ENCODE results near the gene FOXP1. TPM values are rescaled to one million over a fixed set of nuclear protein-coding genes. Genes with fewer than 3 reads are reported as not detected.

FOXP1 gene
- total RNA-seq, 4 donors from 2014 or later = 181 to 225 (median 205) TPM

DNA sequence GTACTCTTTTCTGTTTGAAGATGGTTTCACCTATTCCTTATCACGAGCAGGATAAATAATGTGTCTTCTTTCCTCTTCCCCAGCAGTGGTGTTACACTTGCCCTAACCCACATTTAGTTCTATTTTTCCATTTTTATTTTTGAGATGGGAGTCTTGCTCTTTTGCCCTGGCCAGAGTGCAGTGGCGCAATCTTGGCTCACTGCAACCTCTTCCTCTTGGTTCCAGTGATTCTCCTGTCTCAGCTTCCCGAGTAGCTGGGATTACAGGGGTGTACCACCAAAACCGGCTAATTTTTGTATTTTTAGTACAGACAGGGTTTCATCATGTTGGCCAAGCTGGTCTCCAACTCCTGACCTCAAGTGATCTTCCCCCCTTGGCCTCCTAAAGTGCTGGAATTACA, 372.4 kb downstream of the FOXP1 start:
- TF ChIP-seq EP300 (IDR thresholded peaks at IDR 0.05) (no peak), CTCF (IDR thresholded peaks at IDR 0.05) (no peak), POLR2A (IDR thresholded peaks at IDR 0.05; ENCODE audit: low read depth) (no peak), POLR2AphosphoS5 (IDR thresholded peaks at IDR 0.05) (no peak)

DNA sequence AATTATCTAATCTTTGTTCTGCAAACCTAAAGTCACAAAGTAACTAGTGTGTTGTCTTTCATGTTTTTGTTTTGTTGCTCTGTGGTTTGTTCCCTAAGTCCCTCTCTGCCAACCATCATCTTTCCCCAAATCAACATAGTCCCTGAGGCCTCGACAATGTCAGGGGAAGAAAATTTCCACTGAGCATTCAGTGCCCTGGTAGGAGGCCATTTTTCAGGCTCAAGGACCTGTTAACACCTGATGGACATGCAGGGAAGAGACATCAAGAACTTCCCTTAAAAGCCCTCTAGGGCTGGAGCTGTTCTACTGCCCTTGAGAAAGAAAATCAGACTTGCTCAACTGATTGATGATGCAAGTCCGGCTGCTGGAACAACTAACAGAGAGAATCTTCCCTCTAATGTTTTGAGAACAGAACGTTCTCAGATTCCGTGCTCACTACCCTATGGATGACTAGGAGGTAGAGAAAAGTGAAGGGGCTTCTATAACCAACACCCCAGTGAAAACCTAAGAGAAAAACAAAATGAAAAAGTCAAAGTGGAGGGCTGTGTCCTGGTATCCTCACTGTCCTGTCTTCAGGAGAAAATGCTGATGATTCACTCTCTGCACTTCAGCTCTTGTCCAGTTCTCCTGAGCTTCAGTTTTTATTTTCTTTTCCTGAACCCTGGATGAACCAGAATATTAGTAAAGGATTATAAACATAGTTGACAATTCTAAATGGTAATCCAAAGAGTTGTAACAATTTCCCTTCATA, 373.1 kb downstream of the FOXP1 start:
- no peak for DNase-seq (ENCODE audit: extremely low spot score)
- Histone ChIP-seq H3K4me1 (peaks cover 31 to 69% (median 56%) of the 10 kb centered on the region in 4 donors), H3K27ac (replicated peaks in 1 of 4) (peak overlapping the region; percentile 81 to 89 (median 86)), H3K36me3 (no peaks in the 10 kb centered on the region), H3K4me3 (peak overlapping the region in 2 of 4 donors; percentile 3 to 4), H3K9me3 (no peaks in the 10 kb centered on the region), H3K27me3 (no peaks in the 10 kb centered on the region)
- intact Hi-C loops (cut with DNase I) = loop anchor here (10.0 kb wide), 1 partner anchor 146 kb away; no protein-coding TSS in a partner anchor
- 16% methylated on average over 4 of the region's 4 CpGs for WGBS
- TF ChIP-seq POLR2AphosphoS5 (IDR thresholded peaks at IDR 0.05) (peak; percentile 80 to 87), EP300 (IDR thresholded peaks at IDR 0.05) (peak; percentile 81), CTCF (IDR thresholded peaks at IDR 0.05) (peak in 1 of 3 experiments; percentile 53), POLR2A (IDR thresholded peaks at IDR 0.05; ENCODE audit: low read depth) (no peak)

More for the DNA sequence above, 372.4 kb downstream of the FOXP1 start:
- H3K4me1 ChIP-seq = peaks cover 31 to 63% (median 52%) of the 10 kb centered on the region in 4 donors
- peak overlapping the region; percentile 81 to 89 (median 86) for H3K27ac ChIP-seq (replicated peaks in 1 of 4)
- no peaks in the 10 kb centered on the region for H3K27me3 ChIP-seq
- intact Hi-C loops (cut with DNase I) = loop anchor here (10.0 kb wide), 1 partner anchor 146 kb away; no protein-coding TSS in a partner anchor
- H3K4me3 ChIP-seq = no peak overlapping the region
- DNase-seq (ENCODE audit: extremely low spot score) = no peak
- H3K9me3 ChIP-seq = no peaks in the 10 kb centered on the region
- no peaks in the 10 kb centered on the region for H3K36me3 ChIP-seq
- 63% methylated on average over 4 of the region's 4 CpGs for WGBS

- no peak for TF ChIP-seq POLR2AphosphoS5 (IDR thresholded peaks at IDR 0.05)
- no peak for TF ChIP-seq CTCF (IDR thresholded peaks at IDR 0.05)
- TF ChIP-seq POLR2A (IDR thresholded peaks at IDR 0.05; ENCODE audit: low read depth) = no peak
- TF ChIP-seq EP300 (IDR thresholded peaks at IDR 0.05) = no peak
- 45% methylated on average over 6 of the region's 6 CpGs for WGBS
- peak overlapping the region; percentile 81 to 89 (median 86) for H3K27ac ChIP-seq (replicated peaks in 1 of 4)
- peaks cover 38 to 81% (median 64%) of the 10 kb centered on the region in 4 donors for H3K4me1 ChIP-seq
- DNase-seq (ENCODE audit: extremely low spot score) = no peak
- H3K27me3 ChIP-seq = no peaks in the 10 kb centered on the region
- intact Hi-C loops (cut with DNase I) = no loop called here
- H3K9me3 ChIP-seq = no peaks in the 10 kb centered on the region
- H3K36me3 ChIP-seq = no peaks in the 10 kb centered on the region
- H3K4me3 ChIP-seq = no peak overlapping the region
These were observed 375.1 kb downstream of the FOXP1 start for GRCh38 chr3:71208211-71209095.

- Histone ChIP-seq H3K27me3 (no peaks in the 10 kb centered on the region), H3K36me3 (no peaks in the 10 kb centered on the region), H3K9me3 (no peaks in the 10 kb centered on the region), H3K4me3 (no peak overlapping the region), H3K27ac (replicated peaks in 1 of 4) (peak overlapping the region; percentile 41 to 89 (median 84)), H3K4me1 (peaks cover 46 to 89% (median 70%) of the 10 kb centered on the region in 4 donors)
- no peak for DNase-seq (ENCODE audit: extremely low spot score)
- 89% methylated on average over 3 of the region's 3 CpGs for WGBS
- intact Hi-C loops (cut with DNase I) = no loop called here
- TF ChIP-seq POLR2AphosphoS5 (IDR thresholded peaks at IDR 0.05) (no peak), CTCF (IDR thresholded peaks at IDR 0.05) (no peak), EP300 (IDR thresholded peaks at IDR 0.05) (no peak), POLR2A (IDR thresholded peaks at IDR 0.05; ENCODE audit: low read depth) (no peak)
These were observed 375.9 kb downstream of the FOXP1 start for GRCh38 chr3:71207632-71208031.

Data from esophagus muscularis mucosa (tissue), 4 donors.